Tibial artery (tissue), 4 donors: Measurements from ENCODE around the gene BHLHE23.

Experiments used
- DNase-seq, 2 donors: peaks; one replicate each; pipeline ENCODE4 v3.0.0-alpha.2; 2019
- H3K27ac ChIP-seq, 2 donors: fragments of 200-600 bp; sonication (generic) in 1 of 2; 1 replicate in 1 of 2; 2 replicates in 1 of 2; pipeline ENCODE4 v1.5.1; 2018 to 2019; ENCODE audit warnings: mild to moderate bottlenecking in 1 of 2
- H3K27me3 ChIP-seq, 2 donors: fragments of 200-600 bp; sonication (generic) in 1 of 2; one replicate each; pipeline versions ENCODE4 v1.5.1 to v1.6.0; 2016 to 2019
- H3K36me3 ChIP-seq, 3 donors: fragments of 200-600 bp; sonication (generic) in 2 of 3; one replicate each; pipeline ENCODE4 v1.5.1; 2016 to 2019; ENCODE audit warnings: mild to moderate bottlenecking in 2 of 3
- H3K4me1 ChIP-seq, 4 donors: fragments of 200-600 bp; sonication (generic) in 2 of 4; 1 replicate in 3 of 4; 2 replicates in 1 of 4; pipeline ENCODE4 v1.5.1; 2016 to 2019
- H3K4me3 ChIP-seq, 2 donors: fragments of 200-600 bp; sonication (generic) in 1 of 2; 1 replicate in 1 of 2; 2 replicates in 1 of 2; pipeline ENCODE4 v1.5.1; 2018 to 2019; ENCODE audit warnings: mild to moderate bottlenecking in 2 of 2
- H3K9me3 ChIP-seq, 3 donors: fragments of 200-600 bp; sonication (generic) in 1 of 3; one replicate each; pipeline ENCODE4 v1.5.1; 2016 to 2019
- CTCF ChIP-seq, 2 experiments: fragments of 200-600 bp in 1 of 2; fragments of 450-650 bp in 1 of 2; IDR thresholded peaks; one replicate each; pipeline ENCODE4 v1.5.1; 2017 to 2019; ENCODE audit warnings: antibody characterized with exemption in 2 of 2, mild to moderate bottlenecking in 1 of 2, moderate library complexity in 1 of 2
- intact Hi-C: fragments of 100-400 bp; cut with DNase I; formaldehyde crosslinking; loops from one replicate; pipeline ENCODE4 v1.15.0; 2023; ENCODE audit warnings: low total_unique reads

BHLHE23 gene

GRCh38 chr20:62971211-62971949, 35.4 kb downstream of the BHLHE23 start:
- no peak overlapping the region for H3K4me3 ChIP-seq
- H3K36me3 ChIP-seq, result no peaks in the 10 kb centered on the region
- peaks cover 0 to 61% of the 10 kb centered on the region in 2 donors for H3K27me3 ChIP-seq
- H3K4me1 ChIP-seq, result peaks cover 0 to 10% (median 8%) of the 10 kb centered on the region in 4 donors
- intact Hi-C loops, result no loop called here
- TF ChIP-seq CTCF (IDR thresholded peaks at IDR 0.05), result no peak
- H3K9me3 ChIP-seq, result no peaks in the 10 kb centered on the region
- H3K27ac ChIP-seq, result no peak overlapping the region
- DNase-seq, result no peak

GRCh38 chr20:62970307-62971210, 36.2 kb downstream of the BHLHE23 start:
- peaks cover 0 to 10% (median 8%) of the 10 kb centered on the region in 4 donors for H3K4me1 ChIP-seq
- intact Hi-C loops, result no loop called here
- peaks cover 0 to 53% of the 10 kb centered on the region in 2 donors for H3K27me3 ChIP-seq
- DNase-seq, result no peak
- H3K36me3 ChIP-seq, result no peaks in the 10 kb centered on the region
- no peak for TF ChIP-seq CTCF (IDR thresholded peaks at IDR 0.05)
- H3K27ac ChIP-seq, result no peak overlapping the region
- H3K9me3 ChIP-seq, result no peaks in the 10 kb centered on the region
- H3K4me3 ChIP-seq, result no peak overlapping the region

GRCh38 chr20:62969939-62970306, 36.8 kb downstream of the BHLHE23 start:
- Histone ChIP-seq H3K27me3 (peaks cover 0 to 46% of the 10 kb centered on the region in 2 donors), H3K4me1 (peaks cover 0 to 10% (median 8%) of the 10 kb centered on the region in 4 donors), H3K4me3 (no peak overlapping the region), H3K36me3 (no peaks in the 10 kb centered on the region), H3K27ac (no peak overlapping the region), H3K9me3 (no peaks in the 10 kb centered on the region)
- DNase-seq, result no peak
- TF ChIP-seq CTCF (IDR thresholded peaks at IDR 0.05), result no peak
- intact Hi-C loops, result no loop called here

- Histone ChIP-seq H3K27ac (no peak overlapping the region), H3K4me1 (peaks cover 0 to 10% (median 8%) of the 10 kb centered on the region in 4 donors), H3K36me3 (peaks cover 0 to 2% (median 0%) of the 10 kb centered on the region in 3 donors), H3K27me3 (peaks cover 0 to 40% of the 10 kb centered on the region in 2 donors), H3K4me3 (no peak overlapping the region), H3K9me3 (no peaks in the 10 kb centered on the region)
- TF ChIP-seq CTCF (IDR thresholded peaks at IDR 0.05), result no peak
- no peak for DNase-seq
- intact Hi-C loops, result no loop called here
These were observed 37.5 kb downstream of the BHLHE23 start for GRCh38 chr20:62969179-62969760.

- TF ChIP-seq CTCF (IDR thresholded peaks at IDR 0.05), result no peak
These were observed 38.2 kb downstream of the BHLHE23 start for GRCh38 chr20:62968378-62969178.

More at GRCh38 chr20:62968378-62969178, 38.2 kb downstream of the BHLHE23 start:
- Histone ChIP-seq H3K9me3 (no peaks in the 10 kb centered on the region), H3K36me3 (peaks cover 0 to 9% (median 3%) of the 10 kb centered on the region in 3 donors), H3K27me3 (peaks cover 0 to 33% of the 10 kb centered on the region in 2 donors), H3K27ac (no peak overlapping the region), H3K4me1 (peaks cover 0 to 10% (median 8%) of the 10 kb centered on the region in 4 donors), H3K4me3 (no peak overlapping the region)
- intact Hi-C loops, result no loop called here
- DNase-seq, result no peak
